Choroid plexus epithelial cell (primary cell): ENCODE results near the gene FANK1.
A peak's percentile ranks its signal among the peaks of the same experiment; 100 is the strongest.

Source experiments
- DNase-seq: peaks from one replicate; pipeline ENCODE4 v3.0.0-alpha.2; 2010; ENCODE audit warnings: low read depth
- H3K4me3 ChIP-seq: 2 replicates; pipeline ENCODE4 v1.5.1; 2011; ENCODE audit warnings: low read depth, mild to moderate bottlenecking, control low read depth, low read length, moderate library complexity
- CTCF ChIP-seq: conservative IDR thresholded peaks from 2 replicates; pipeline ENCODE4 v1.5.1; 2011; ENCODE audit warnings: low read depth, mild to moderate bottlenecking, control low read depth, inconsistent platforms, low read length, moderate library complexity

FANK1 gene

GRCh38 chr10:126049759-126050700 lies 153.7 kb downstream of the FANK1 start:
- no peak for TF ChIP-seq CTCF
- no peak overlapping the region for H3K4me3 ChIP-seq
- DNase-seq = peak; percentile 74

GRCh38 chr10:126052171-126052570 lies 155.8 kb downstream of the FANK1 start:
- no peak for DNase-seq
- no peak for TF ChIP-seq CTCF
- H3K4me3 ChIP-seq = no peak overlapping the region

- no peak overlapping the region for H3K4me3 ChIP-seq
- no peak for TF ChIP-seq CTCF
- DNase-seq = no peak
These were observed 157.8 kb downstream of the FANK1 start for GRCh38 chr10:126054191-126054590.

- no peak for DNase-seq
- no peak overlapping the region for H3K4me3 ChIP-seq
- no peak for TF ChIP-seq CTCF
These were observed 161.1 kb downstream of the FANK1 start for GRCh38 chr10:126057494-126057893.

- TF ChIP-seq CTCF = no peak
- no peak for DNase-seq
- H3K4me3 ChIP-seq = no peak overlapping the region
These were observed 161.7 kb downstream of the FANK1 start for GRCh38 chr10:126058104-126058503.

- no peak for DNase-seq
- TF ChIP-seq CTCF = no peak
- no peak overlapping the region for H3K4me3 ChIP-seq
These were observed 162.1 kb downstream of the FANK1 start for GRCh38 chr10:126058507-126058906.
